IPS-NIHi7 (cell line): Measurements from ENCODE around the gene CTSK.
"Not testable (repeated sequence)": the region's sequence is repeated elsewhere in the genome, so short reads cannot be mapped to it uniquely, and the experiment has no call there.

Source experiments
- DNase-seq: peaks from one replicate; pipeline ENCODE4 v3.0.0; 2012; ENCODE audit warnings: mixed read lengths; ENCODE audit errors: extremely low spot score

The CTSK gene

DNA sequence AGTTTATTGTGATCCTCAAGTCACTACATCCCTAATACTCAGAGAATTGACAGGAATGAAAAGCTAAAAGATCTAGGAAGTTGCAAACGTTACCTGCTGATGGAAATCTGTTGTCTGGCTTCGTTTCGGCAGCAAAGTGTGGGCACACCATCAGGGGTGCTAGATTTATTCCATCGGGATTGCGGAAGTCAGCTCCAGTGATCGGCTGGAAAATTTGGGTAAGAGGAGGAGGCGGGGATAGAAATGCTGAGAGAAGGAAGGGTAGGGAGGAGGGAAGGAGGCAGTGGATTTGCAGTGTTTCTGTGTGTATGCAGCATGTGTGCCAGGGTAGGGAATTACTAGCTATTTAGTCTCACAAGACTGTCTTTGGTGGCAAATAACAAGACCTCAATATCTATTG is at the start of gene CTSK:
TSS of gene CTSK (minus strand) at position 140 of the 400 bp plus-strand sequence. CDS start 1,455 bp downstream, outside the sequence.
- no peak for DNase-seq

DNA sequence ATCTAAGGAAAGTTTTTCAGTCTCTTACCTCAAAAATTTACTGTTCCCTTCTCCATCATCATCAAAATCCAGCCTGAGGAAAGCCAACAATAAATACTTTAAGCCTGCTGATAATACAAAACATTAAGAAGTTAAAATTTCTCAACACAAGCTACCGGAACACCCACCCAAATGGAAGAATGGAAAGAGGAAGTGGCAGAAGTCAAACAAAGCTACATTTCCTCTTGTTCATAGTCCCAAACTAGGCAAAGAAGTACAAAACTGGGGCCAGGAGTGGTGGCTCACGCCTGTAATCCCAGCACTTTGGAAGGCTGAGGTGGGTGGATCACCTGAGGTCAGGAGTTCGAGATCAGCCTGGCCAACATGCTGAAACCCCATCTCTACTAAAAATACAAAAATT is 44.7 kb upstream of the CTSK start:
- not testable (repeated sequence) for DNase-seq

DNA sequence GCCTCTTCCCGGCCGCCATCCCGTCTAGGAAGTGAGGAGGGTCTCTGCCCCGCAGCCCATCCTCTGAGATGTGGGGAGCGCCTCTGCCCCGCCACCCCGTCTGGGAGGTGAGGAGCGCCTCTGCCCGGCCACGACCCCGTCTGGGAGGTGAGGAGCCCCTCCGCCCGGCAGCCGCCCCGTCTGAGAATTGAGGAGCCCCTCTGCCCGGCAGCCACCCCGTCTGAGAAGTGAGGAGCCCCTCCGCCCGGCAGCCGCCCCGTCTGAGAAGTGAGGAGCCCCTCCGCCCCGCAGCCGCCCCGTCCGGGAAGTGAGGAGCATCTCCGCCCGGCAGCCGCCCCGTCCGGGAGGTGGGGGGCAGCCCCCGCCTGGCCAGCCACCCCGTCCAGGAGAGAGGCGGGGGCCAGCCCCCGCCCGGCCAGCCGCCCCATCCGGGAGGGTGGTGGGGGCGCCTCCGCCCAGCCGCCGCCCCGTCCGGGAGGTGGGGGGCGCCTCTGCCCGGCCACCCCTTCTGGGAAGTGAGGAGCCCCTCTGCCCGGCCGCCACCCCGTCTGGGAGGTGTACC is 42.8 kb upstream of the CTSK start:
- DNase-seq, result not testable (repeated sequence)

GRCh38 chr1:150846473-150847146 is 38.5 kb upstream of the CTSK start:
- DNase-seq, result no peak

DNA sequence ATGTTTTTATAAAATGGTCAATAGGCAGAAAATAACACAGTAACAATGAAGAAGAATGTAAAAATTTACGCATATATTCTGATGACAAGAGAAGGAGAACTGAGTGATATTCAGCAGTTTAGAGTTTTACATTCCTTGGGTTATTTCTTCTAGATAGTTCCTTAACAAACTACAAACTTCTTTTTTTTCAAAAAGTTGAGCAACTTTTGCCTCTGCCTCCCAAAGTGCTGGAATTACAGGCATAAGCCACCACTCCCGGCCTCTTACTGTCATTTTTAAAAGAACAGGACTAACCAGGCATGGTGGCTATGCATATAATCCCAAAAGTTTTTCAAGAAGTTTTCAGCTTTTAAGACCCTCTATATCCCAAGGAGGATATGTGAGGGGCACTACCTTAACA is 35.4 kb upstream of the CTSK start:
- DNase-seq, result no peak

DNA sequence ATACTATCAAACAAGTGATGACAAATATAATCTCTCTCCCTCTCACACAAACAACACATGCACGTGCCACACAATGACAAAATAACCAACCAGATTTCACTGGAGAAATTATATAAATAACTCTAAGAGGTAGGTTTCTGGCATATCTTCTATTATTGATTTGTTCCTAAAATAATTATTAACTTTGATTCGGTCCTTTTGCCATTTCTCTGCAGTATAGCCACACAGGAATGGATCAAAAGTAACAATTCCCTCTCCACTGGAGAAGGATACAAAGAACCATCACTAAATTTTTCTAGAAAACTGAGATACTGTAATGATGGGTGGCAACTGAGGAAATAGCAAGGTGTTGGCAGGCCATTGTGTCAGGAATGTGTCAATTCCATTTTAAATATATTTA is 34.9 kb upstream of the CTSK start:
- DNase-seq, result no peak

DNA sequence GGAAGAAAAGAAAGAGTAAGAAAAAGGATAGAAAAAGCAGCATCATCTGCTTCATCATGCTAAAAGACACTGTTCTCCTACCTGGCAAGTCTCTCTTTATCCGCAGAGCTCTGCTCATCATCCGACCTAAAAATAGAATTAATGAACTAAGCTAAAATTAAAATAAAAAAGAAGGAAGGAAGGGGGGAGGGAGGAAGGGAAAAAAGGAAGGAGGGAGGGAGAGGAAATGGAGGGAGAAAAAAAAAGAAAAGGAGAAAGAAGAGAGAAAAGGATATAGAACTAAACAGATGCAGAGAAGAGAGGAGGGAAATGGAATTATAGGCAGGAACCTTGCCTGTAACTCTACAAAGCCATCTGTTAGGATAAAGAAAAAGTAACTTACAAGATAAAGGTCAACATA is 34.3 kb upstream of the CTSK start:
- no peak for DNase-seq

- DNase-seq, result no peak
Measured at GRCh38 chr1:150841626-150842025, 33.6 kb upstream of the CTSK start.

DNA sequence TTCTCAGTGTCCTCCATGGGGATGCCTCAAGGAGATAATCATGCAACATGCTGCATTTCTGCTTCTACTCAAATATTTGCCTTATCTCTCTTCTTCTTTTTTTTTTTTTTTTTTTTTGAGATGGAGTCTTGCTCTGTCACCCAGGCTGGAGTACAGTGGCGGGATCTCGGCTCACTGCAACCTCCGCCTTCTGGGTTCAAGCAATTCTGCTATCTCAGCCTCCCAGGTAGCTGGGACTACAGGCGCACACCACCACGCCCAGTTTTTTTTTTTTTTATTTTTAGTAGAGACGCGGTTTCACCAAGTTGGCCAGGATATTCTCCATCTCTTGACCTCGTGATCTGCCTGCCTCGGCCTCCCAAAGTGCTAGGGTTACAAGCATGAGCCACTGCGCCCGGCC is 32.8 kb upstream of the CTSK start:
- DNase-seq, result not testable (repeated sequence)

DNA sequence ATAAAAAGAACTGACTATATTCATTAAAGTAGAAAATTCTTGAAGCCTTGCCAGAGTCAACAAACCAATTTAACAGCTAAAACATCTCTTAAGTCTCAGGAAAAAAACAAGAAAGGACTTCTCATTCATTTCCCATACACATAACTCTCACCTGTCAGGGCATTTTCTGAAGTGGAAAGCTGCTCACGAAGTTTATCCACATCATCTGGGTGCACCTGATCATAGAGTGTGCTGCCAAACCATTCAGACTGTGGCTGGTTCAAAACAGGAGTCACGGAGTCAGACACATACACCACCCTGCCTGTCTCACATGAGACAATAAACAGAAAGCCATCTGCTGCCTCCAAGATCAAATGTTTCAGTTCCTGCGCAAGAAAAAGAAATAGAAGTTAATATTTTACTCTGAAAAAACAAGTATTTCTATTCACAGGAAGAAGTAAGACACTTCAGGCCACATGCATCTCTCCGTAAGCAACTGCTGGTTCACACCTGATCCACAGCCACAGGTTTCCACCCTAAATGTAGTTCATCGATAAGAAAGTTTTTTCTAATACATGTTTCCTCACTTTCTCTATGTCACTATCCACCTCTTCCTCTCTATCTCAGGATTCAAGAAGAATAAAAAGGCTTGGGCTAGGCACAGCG is 28.2 kb upstream of the CTSK start:
- DNase-seq, result no peak

DNA sequence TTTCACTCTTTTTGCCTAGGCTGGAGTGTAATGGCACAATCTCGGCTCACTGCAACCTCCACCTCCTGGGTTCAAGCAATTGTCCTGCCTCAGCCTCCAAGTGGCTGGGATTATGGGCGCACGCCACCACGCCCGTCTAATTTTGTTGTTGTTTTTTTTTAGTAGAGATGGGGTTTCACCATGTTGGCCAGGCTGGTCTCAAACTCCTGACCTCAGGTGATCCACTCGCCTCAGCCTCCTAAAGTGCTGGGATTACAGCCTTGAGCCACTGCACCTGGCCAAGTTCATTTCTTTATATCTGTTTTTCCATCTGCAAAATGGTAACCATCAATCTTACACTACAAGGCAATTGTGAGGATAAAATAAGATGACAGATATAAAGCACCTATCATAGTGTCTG is 25.9 kb upstream of the CTSK start:
- DNase-seq, result not testable (repeated sequence)

- no peak for DNase-seq
Measured at GRCh38 chr1:150832597-150832996, 24.5 kb upstream of the CTSK start.

DNA sequence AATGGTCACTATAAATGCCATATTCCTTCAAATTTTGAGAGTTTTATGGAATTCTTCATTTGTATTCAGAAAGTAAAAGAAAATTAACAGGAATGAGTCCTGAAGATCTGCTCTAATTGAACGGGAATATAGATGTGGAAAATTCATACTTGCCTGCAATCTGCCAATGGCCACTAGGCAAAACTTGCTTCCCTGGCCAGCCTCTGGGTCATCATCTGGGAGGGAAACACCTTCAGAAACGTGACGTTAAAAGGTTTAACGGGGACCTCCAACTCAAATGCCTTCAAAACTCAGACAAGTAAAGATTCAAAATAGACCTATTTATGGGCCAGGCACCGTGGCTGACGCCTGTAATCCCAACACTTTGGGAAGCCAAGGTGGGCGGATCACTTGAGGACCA is 21.7 kb upstream of the CTSK start:
- peak; percentile 38 for DNase-seq

- DNase-seq, result no peak
Measured at GRCh38 chr1:150826299-150826698, 18.2 kb upstream of the CTSK start.

DNA sequence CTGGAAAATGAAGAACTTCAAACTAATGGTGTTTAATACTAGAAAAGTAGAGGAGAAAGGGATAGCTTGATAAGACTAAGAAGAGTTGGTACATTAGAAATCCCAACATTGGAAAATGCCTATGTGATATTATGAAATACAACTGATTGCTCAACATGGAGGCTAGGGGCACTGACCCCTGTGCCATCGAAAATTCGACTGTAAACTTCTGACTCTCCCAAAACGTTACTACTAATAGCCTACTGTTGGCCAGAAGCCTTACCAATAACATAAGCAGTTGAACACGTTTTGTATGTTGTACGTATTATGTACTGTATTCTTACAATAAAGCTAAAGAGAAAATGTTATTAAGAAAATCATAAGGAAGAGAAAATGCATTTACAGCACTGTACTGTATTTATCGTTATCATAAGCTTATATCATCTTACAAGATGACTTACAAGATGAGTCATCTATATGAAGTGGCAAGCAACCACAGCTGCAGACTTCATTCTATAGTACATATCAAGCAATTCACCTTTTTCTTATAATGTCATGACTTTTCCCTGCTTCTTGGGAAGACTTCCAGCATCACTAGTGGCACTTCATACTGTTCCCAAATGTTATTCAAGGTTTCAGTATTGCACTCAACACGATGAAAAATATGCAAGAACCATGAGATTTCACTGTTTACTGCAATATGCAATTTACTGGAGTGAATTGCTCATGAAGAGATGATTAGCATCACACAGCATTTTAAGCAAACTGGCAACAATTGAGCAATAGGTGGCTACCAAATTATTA is 12.9 kb upstream of the CTSK start:
- DNase-seq, result no peak

DNA sequence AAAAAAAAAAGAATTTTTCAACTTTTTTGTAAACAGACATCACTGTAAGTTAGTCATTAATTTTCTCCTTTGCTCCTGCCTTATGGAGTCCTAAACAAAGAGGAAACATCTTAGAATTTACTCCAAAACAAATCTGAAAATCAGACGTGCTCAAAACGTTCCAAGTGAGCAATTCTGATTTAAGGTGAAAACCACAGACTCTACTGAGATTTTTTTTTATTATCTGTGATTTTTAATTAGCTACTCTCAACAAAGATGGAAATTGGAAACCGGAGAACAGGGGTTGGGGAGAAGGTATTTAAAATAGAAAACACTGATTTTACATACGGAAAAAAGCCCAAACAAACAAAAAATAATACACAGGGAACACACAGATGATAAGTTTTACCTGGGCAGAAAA is 7.8 kb upstream of the CTSK start:
- no peak for DNase-seq

- peak; percentile 68 for DNase-seq
Measured at GRCh38 chr1:150813028-150813707, 5.1 kb upstream of the CTSK start.

DNA sequence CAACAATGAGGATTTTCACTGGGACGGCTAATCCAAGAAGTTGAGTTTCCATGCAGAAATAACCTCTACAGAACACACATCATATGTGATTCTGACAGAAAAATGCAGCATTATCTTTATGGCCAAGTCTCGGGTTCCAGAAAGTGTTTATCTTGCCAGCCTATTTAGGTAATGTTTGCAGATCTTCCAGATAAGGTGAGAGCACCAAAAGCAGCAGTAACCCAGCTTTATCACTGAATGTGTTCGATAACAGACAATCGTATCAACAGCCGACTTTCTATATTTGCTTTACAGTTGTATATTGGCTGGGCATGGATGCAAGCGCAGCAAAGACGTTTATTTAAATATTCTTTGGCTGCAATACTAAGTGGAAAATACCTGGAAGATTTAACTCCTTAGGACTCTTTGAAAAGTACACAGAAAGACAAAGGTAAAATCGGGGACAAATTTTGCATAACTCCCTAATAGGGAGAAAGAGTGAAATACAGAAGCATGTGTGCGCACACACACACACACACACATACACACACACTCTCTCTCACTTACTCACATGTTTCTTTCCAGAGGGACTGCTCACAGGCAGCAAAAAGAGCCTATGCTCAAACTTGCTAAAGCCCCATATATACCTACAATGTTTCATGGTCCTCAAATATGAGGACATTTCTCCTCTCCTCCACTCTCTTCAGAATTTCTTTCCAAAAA is 3.0 kb upstream of the CTSK start:
- DNase-seq, result no peak

DNA sequence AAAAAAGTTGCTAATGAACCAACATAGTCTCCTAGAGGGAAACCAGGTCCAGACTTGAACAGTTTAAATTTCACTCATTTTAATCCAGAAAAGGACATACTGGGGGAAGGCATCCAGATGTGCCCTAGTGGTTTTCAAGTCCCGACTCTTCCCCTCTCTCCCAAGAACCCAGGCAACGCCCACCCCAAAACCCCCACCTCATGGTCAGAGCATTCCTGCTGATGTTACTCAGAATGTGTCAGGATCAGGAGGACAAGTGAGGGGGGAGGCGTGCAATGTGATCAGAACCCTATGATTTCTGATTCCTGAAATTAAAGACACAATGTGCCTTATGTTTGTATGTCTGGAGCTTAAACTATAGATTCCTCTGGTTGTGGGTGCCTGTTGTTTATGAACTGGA is 1.6 kb upstream of the CTSK start:
- no peak for DNase-seq

DNA sequence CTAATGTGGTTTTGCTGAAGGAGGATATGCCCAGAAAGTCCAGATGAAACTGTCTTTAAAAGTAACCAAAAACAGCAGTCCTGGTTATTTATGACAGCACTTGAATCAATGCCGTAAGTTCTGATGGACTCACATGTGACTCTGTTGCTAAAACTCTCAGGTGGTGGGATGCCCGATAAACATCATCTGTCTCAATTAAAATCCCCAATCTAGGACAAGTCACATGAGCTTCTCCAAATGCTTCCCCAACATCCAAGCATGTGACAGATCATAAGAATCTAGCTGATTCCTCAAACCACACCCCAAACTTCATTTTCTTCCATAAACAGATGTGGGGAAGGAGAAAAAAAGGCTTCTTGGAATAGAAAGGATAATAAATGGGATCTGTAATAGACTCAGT is 786 bp upstream of the CTSK start:
- DNase-seq, result no peak

GRCh38 chr1:150807249-150808023 is 624 bp downstream of the CTSK start:
- no peak for DNase-seq
